Esophagus squamous epithelium (tissue), 4 donors: ENCODE results near the gene BCL2L1.

Experiments used
- POLR2A ChIP-seq, 4 donors: fragments of 450-650 bp; IDR thresholded peaks; one replicate each; pipeline ENCODE4 v1.6.1; 2017; ENCODE audit warnings: antibody characterized with exemption in 4 of 4, mild to moderate bottlenecking in 4 of 4, moderate library complexity in 3 of 4
- TF ChIP-seq, protein P1 (sequence below), 6 experiments: fragments of 450-650 bp in 4 of 6; fragments of 200-600 bp in 2 of 6; sonication (generic) in 2 of 6; IDR thresholded peaks; one replicate each; pipeline ENCODE4 v1.5.1; 2016 to 2019; ENCODE audit warnings: antibody characterized with exemption in 6 of 6, mild to moderate bottlenecking in 4 of 6, moderate library complexity in 4 of 6

DNA sequence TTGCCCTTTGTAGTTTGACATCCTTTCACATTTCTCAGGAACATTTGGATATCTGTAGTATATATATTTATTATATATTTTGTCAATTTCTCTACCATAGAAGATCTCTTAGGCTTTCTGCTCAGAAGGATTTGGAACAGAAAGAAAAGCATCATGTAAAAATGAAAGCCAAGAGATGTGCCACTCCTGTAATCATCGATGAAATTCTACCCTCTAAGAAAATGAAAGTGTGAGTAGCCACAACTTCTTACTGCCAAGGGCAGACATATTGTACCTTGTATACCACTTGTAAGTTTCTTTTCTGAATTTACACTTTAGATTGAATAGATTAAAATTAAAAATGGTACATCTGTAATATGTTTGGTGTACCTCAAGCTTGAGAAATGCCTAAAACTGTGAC lies 47.6 kb upstream of the BCL2L1 start:
- TF ChIP-seq, protein P1, sequence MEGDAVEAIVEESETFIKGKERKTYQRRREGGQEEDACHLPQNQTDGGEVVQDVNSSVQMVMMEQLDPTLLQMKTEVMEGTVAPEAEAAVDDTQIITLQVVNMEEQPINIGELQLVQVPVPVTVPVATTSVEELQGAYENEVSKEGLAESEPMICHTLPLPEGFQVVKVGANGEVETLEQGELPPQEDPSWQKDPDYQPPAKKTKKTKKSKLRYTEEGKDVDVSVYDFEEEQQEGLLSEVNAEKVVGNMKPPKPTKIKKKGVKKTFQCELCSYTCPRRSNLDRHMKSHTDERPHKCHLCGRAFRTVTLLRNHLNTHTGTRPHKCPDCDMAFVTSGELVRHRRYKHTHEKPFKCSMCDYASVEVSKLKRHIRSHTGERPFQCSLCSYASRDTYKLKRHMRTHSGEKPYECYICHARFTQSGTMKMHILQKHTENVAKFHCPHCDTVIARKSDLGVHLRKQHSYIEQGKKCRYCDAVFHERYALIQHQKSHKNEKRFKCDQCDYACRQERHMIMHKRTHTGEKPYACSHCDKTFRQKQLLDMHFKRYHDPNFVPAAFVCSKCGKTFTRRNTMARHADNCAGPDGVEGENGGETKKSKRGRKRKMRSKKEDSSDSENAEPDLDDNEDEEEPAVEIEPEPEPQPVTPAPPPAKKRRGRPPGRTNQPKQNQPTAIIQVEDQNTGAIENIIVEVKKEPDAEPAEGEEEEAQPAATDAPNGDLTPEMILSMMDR (IDR thresholded peaks at IDR 0.05), result no peak
- TF ChIP-seq POLR2A (IDR thresholded peaks at IDR 0.05), result no peak
